ENCODE results near the gene CNNM4.
A peak's percentile ranks its signal among the peaks of the same experiment; 100 is the strongest.

The CNNM4 gene

GRCh38 chr2:96810783-96811192 is 50.1 kb downstream of the CNNM4 start:
- DNase-seq (ENCODE audit: low read depth) = no peak

- no peak for DNase-seq (ENCODE audit: low read depth)
These were observed 51.2 kb downstream of the CNNM4 start for GRCh38 chr2:96811917-96812316.

DNA sequence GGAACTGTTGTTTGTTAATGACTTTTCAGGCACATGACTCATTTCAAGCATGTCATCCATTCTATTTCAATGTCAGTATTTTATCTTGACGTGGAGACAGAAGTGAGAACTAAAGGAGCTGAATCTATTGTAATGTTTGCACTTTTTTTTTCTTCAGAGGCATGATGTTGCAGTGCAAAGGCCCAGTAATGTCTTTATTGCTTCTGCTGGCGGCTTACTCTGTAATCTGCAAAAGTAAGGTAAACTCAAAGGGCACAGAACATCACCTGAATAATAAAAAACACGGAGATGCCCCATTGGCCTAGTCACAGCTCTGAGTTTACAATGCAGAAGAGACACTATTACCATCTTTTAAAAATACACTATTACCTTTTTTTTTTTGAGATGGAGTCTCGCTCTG is 53.0 kb downstream of the CNNM4 start:
- DNase-seq (ENCODE audit: low read depth) = no peak

DNA sequence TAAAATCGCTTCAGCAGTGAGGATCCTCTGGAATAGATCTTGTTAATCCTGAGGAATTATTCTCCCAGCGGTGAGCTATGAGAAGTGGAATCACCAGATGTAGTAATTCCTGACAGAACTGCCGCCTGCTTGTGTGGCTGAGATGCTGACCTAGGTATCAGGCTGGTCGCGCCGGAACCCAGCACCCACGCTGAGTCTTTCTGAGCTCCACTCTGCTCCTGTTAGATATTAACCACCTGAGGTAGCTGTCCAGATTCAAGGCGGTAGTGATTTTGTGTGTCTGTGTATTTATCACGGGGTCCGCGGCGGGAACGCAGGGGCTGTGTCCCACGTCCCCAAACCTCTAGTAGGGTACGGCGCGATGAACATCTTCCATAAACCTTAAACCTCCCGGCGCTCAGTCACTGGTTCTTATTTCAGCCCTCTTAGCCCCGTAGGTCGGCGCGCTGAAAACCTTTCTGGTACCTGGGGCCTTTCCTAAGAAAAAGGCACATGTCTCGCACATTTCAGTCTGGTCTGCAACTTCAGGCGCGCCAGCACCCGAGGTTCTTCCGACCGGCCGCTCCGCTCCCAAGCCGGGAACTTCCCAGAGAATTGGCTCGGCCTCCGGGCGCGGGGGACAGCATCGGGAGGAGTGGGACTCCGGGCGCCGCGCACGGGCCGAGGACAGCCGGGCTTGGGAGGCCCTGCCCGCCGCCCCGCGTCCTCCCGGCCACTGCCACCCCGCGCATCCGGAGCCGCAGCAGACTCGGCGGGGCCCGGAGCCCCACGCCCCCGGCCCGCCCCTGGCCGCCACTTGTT is 54.8 kb downstream of the CNNM4 start:
- no peak for DNase-seq (ENCODE audit: low read depth)

GRCh38 chr2:96816127-96816835 is 55.6 kb downstream of the CNNM4 start, which contains the start of gene CNNM3:
Gene CNNM3 (plus strand): TSS chr2:96816268. CDS start chr2:96816278, 10 bp downstream.
- DNase-seq (ENCODE audit: low read depth) = peak; percentile 53

GRCh38 chr2:96816836-96817702 is 56.4 kb downstream of the CNNM4 start:
- no peak for DNase-seq (ENCODE audit: low read depth)

DNA sequence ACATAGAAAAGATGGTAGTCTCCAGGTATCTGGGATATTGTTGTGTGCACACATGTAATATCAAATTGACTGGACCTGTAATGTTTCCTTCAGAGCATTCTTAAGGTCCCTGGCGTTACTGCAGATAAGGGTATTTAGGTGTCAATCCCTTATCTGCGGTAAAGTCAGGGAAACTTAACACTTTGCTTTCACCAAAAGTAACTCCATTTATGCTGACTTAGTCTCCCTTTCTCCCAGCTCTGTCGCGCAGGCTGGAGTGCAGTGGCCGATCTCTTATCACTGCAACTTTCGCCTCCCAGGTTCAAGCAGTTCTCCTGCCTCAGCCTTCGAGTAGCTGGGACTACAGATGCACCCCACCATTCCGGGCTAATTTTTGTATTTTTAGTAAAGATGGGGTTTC is 57.2 kb downstream of the CNNM4 start:
- no peak for DNase-seq (ENCODE audit: low read depth)

- DNase-seq (ENCODE audit: low read depth) = no peak
These were observed 58.6 kb downstream of the CNNM4 start for GRCh38 chr2:96819128-96819875.

- no peak for DNase-seq (ENCODE audit: low read depth)
These were observed 59.3 kb downstream of the CNNM4 start for GRCh38 chr2:96819876-96820511.

DNA sequence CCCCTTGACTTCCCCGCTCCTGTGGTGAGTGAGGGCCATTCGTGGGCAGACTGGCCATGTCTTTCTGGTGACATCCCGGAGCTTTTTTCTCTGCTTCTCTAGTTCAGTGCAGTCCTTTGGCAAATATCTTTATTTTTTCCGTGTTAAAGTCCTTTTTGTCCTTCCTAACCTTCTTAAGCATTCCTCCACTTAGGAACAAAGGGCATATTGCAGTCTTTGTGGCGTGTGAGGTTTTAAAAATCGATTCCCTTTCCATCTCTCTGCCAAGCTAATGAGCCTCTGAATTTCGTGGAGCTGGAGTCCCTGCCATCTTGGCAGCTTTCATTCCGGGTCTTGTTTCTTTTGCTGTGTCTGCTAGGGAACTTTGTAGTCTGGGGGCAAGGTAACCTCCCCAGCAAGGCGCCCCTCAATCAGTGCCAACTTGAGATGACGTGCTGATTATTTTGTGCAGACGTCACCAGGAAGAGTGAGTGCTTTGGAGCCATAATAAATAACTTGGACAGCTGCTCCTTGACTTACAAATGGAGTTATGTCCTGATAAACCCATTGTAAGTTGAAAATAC is 60.5 kb downstream of the CNNM4 start:
- no peak for DNase-seq (ENCODE audit: low read depth)

GRCh38 chr2:96822786-96823185 is 62.1 kb downstream of the CNNM4 start:
- DNase-seq (ENCODE audit: low read depth) = no peak

DNA sequence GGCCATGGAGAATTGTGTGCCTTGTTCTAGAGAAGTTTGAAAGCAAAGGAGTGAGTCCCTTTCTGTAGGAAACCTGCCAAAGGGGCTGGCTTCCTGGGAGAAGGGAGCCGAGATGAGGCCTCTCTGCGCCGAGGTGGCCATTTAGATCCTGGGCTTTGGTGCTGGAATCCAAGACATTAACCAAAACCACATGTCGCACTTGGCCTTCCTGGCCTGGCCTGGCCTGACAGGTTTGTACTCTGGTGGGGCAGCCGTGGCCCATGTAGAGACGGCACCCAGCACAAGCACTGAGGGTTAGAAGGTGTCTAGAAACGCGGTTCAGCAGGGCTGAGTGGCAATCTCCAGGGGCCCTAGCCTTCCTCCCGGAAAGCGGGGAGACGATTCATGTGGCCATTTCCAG is 62.5 kb downstream of the CNNM4 start:
- DNase-seq (ENCODE audit: low read depth) = no peak

- no peak for DNase-seq (ENCODE audit: low read depth)
These were observed 63.6 kb downstream of the CNNM4 start for GRCh38 chr2:96824079-96824870.

DNA sequence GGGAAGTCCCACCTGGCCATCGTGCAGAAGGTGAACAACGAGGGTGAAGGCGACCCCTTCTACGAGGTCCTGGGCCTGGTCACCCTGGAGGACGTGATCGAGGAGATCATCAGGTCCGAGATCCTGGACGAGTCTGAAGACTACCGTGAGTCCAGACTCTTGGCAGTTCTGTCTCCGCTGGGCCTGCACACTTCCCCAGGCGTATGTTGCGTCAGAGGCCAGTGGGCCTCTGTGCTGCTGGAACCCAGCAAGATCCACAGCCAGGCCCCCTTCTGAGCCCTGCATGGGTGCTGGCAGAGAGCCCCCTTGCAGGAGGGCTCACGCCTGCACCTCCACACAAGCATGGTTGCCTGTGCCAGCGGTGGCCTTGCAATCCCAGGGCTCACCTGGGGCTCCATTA is 64.4 kb downstream of the CNNM4 start:
- no peak for DNase-seq (ENCODE audit: low read depth)

GRCh38 chr2:96826546-96827278 is 66.0 kb downstream of the CNNM4 start:
- DNase-seq (ENCODE audit: low read depth) = no peak

GRCh38 chr2:96828436-96828835 is 67.7 kb downstream of the CNNM4 start:
- DNase-seq (ENCODE audit: low read depth) = no peak

DNA sequence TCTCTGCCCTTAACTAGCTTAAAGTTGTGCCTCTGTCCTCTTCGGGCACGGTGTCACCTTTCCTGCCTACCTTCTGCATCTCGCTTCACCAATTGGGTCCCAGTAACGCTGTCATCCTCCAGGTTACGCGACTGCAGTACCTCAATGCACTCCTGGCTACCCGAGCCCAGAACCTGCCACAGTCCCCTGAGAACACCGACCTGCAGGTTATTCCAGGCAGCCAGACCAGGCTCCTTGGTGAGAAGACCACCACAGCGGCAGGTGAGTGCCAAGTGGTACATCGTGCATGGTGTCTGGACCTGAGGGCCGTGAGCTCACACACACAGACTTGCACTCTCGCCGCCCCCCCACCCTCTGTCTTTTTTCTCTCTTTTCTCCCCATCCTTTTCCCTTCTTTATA is 68.2 kb downstream of the CNNM4 start:
- no peak for DNase-seq (ENCODE audit: low read depth)

- no peak for DNase-seq (ENCODE audit: low read depth)
These were observed 69.4 kb downstream of the CNNM4 start for GRCh38 chr2:96830044-96830562.

GRCh38 chr2:96831679-96832078 is 71.0 kb downstream of the CNNM4 start:
- DNase-seq (ENCODE audit: low read depth) = no peak

Measured in GM04503 (cell line).